ENCODE results near the gene NBEA.
"Not testable (repeated sequence)": the region's sequence is repeated elsewhere in the genome, so short reads cannot be mapped to it uniquely, and the experiment has no call there.

Gene NBEA

GRCh38 chr13:34964558-34964957 lies 22.5 kb downstream of the NBEA start:
- no peak for DNase-seq

GRCh38 chr13:34967851-34968562 lies 25.9 kb downstream of the NBEA start:
- no peak for DNase-seq

- DNase-seq = not testable (repeated sequence)
Observed at GRCh38 chr13:34969539-34969938, 27.5 kb downstream of the NBEA start.

- DNase-seq = no peak
Observed at GRCh38 chr13:34970961-34971360, 28.9 kb downstream of the NBEA start.

GRCh38 chr13:34971473-34971872 lies 29.4 kb downstream of the NBEA start:
- no peak for DNase-seq

- not testable (repeated sequence) for DNase-seq
Observed at GRCh38 chr13:34985199-34985598, 43.1 kb downstream of the NBEA start.

GRCh38 chr13:34988330-34988791 lies 46.3 kb downstream of the NBEA start:
- DNase-seq = no peak

GRCh38 chr13:34990399-34991214 lies 48.5 kb downstream of the NBEA start:
- DNase-seq = no peak

- no peak for DNase-seq
Observed at GRCh38 chr13:34993470-34993869, 51.4 kb downstream of the NBEA start.

- DNase-seq = not testable (repeated sequence)
Observed at GRCh38 chr13:35003734-35004133, 61.7 kb downstream of the NBEA start.

GRCh38 chr13:35005051-35005450 lies 63.0 kb downstream of the NBEA start:
- DNase-seq = no peak

- no peak for DNase-seq
Observed at GRCh38 chr13:35014606-35015213, 72.6 kb downstream of the NBEA start.

- no peak for DNase-seq
Observed at GRCh38 chr13:35016362-35017112, 74.5 kb downstream of the NBEA start.

- no peak for DNase-seq
Observed at GRCh38 chr13:35025314-35025713, 83.2 kb downstream of the NBEA start.

GRCh38 chr13:35028338-35028867 lies 86.3 kb downstream of the NBEA start:
- DNase-seq = no peak

- DNase-seq = no peak
Observed at GRCh38 chr13:35039012-35039411, 96.9 kb downstream of the NBEA start.

GRCh38 chr13:35046587-35046986 lies 104.5 kb downstream of the NBEA start:
- DNase-seq = no peak

- DNase-seq = no peak
Observed at GRCh38 chr13:35055705-35056104, 113.6 kb downstream of the NBEA start.

- DNase-seq = no peak
Observed at GRCh38 chr13:35057858-35058257, 115.8 kb downstream of the NBEA start.

GRCh38 chr13:35058585-35058984 lies 116.5 kb downstream of the NBEA start:
- not testable (repeated sequence) for DNase-seq

- no peak for DNase-seq
Observed at GRCh38 chr13:35086667-35087066, 144.6 kb downstream of the NBEA start.

- no peak for DNase-seq
Observed at GRCh38 chr13:35092251-35092650, 150.2 kb downstream of the NBEA start.

GRCh38 chr13:35092751-35093150 lies 150.7 kb downstream of the NBEA start:
- no peak for DNase-seq

Measured in activated naive CD4-positive, alpha-beta T cell (primary cell).